Spleen (tissue), 7 donors: ENCODE results near the gene SPINK8.

ENCODE experiments used
- POLR2A ChIP-seq, 3 donors: fragments of 450-650 bp; IDR thresholded peaks; one replicate each; pipeline ENCODE4 v1.5.1; 2017; ENCODE audit warnings: antibody characterized with exemption in 3 of 3, mild to moderate bottlenecking in 1 of 3
- TF ChIP-seq, protein P1 (sequence below), 11 experiments: fragments of 200-600 bp in 7 of 11; fragments of 450-650 bp in 4 of 11; sonication (generic) in 4 of 11; IDR thresholded peaks in 8 of 11; conservative IDR thresholded peaks in 3 of 11; 1 replicate in 7 of 11; 2 replicates in 4 of 11; pipeline versions ENCODE4 v1.4.0 to v1.8.0; 2016 to 2021; ENCODE audit warnings: antibody characterized with exemption in 11 of 11, inconsistent platforms in 4 of 11, mild to moderate bottlenecking in 1 of 11
- donor health status: DM: no; HTN: no; CAD: no; lungs with moderate emphysema.
- donor health status: DM: no; HTN: no; CAD: no.
- donor health status: DM: no; HTN: no; CAD: no.

DNA sequence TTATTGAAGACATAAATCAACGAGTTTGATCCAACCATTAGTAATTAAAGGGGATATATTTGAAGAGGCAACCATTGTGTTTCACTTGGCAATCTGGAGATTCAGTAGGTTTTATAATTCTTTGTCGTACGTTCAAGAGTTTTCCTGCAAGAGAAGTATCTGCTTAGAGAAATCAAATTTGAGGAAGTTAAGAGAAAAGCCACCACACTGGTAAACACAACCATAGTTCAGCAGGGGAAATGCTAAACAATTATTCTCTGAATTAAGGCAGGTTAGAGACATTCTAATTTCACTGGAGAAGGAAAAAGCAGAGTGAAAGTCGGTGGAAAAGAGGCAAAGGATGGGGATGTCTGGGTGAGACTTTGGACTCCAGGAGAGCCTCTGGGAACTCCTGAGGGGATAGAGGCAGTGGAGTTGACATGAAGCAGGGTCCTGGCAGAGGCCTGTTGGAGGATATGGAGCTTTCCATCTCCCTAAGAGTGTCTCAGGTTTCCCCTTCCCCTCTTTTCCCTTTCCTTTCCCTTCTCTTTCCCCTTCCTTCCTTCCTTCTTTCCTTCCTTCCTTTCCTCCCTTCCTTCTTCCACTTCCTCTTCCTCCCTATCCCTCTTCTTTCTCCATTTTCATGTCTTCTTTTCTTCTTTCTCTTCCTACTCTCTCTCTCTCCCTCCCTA lies 26.5 kb downstream of the SPINK8 start:
- TF ChIP-seq, protein P1, sequence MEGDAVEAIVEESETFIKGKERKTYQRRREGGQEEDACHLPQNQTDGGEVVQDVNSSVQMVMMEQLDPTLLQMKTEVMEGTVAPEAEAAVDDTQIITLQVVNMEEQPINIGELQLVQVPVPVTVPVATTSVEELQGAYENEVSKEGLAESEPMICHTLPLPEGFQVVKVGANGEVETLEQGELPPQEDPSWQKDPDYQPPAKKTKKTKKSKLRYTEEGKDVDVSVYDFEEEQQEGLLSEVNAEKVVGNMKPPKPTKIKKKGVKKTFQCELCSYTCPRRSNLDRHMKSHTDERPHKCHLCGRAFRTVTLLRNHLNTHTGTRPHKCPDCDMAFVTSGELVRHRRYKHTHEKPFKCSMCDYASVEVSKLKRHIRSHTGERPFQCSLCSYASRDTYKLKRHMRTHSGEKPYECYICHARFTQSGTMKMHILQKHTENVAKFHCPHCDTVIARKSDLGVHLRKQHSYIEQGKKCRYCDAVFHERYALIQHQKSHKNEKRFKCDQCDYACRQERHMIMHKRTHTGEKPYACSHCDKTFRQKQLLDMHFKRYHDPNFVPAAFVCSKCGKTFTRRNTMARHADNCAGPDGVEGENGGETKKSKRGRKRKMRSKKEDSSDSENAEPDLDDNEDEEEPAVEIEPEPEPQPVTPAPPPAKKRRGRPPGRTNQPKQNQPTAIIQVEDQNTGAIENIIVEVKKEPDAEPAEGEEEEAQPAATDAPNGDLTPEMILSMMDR (IDR thresholded peaks at IDR 0.05 in 8 of 11, conservative IDR thresholded peaks at IDR 0.05 in 3 of 11) = no peak
- TF ChIP-seq POLR2A (IDR thresholded peaks at IDR 0.05) = no peak
